Fibroblast of pulmonary artery (primary cell): Measurements from ENCODE around the gene C1RL.

Experiments
- DNase-seq: peaks from one replicate; pipeline ENCODE4 v3.0.0-alpha.2; 2010; ENCODE audit warnings: low read depth
- H3K4me3 ChIP-seq: replicated peaks from 2 replicates; pipeline ENCODE4 v1.5.1; 2011; ENCODE audit warnings: low read depth, mild to moderate bottlenecking, control low read depth, low read length, moderate library complexity
- CTCF ChIP-seq: IDR thresholded peaks from 2 replicates; pipeline ENCODE4 v1.5.1; 2011; ENCODE audit warnings: mild to moderate bottlenecking, control low read depth, low read length, inconsistent platforms; ENCODE audit errors: missing control alignments

The C1RL gene

GRCh38 chr12:7122811-7123769, 14.1 kb upstream of the C1RL start:
- peak; percentile 18 for DNase-seq

GRCh38 chr12:7121324-7121723, 12.3 kb upstream of the C1RL start:
- H3K4me3 ChIP-seq, result no peak overlapping the region
- no peak for DNase-seq
- TF ChIP-seq CTCF, result no peak

More at GRCh38 chr12:7122811-7123769, 14.1 kb upstream of the C1RL start:
- no peak overlapping the region for H3K4me3 ChIP-seq
- no peak for TF ChIP-seq CTCF

GRCh38 chr12:7120166-7120565, 11.2 kb upstream of the C1RL start:
- DNase-seq, result no peak
- no peak overlapping the region for H3K4me3 ChIP-seq
- TF ChIP-seq CTCF, result no peak

GRCh38 chr12:7118881-7119280, 9.9 kb upstream of the C1RL start:
- no peak for TF ChIP-seq CTCF
- H3K4me3 ChIP-seq, result no peak overlapping the region
- DNase-seq, result no peak

- DNase-seq, result no peak
- H3K4me3 ChIP-seq, result no peak overlapping the region
- TF ChIP-seq CTCF, result no peak
These were observed 8.7 kb upstream of the C1RL start for GRCh38 chr12:7117670-7118069.

- H3K4me3 ChIP-seq, result no peak overlapping the region
- DNase-seq, result no peak
- TF ChIP-seq CTCF, result no peak
These were observed 7.9 kb upstream of the C1RL start for GRCh38 chr12:7116916-7117315.
